Measurements from ENCODE around the gene SIRPG.

SIRPG gene

GRCh38 chr20:1595333-1595732, 62.2 kb downstream of the SIRPG start:
- DNase-seq (ENCODE audit: low read depth in 2 of 2) = no peak

- no peak for DNase-seq (ENCODE audit: low read depth in 2 of 2)
Observed at GRCh38 chr20:1588533-1589460, 68.8 kb downstream of the SIRPG start.

DNA sequence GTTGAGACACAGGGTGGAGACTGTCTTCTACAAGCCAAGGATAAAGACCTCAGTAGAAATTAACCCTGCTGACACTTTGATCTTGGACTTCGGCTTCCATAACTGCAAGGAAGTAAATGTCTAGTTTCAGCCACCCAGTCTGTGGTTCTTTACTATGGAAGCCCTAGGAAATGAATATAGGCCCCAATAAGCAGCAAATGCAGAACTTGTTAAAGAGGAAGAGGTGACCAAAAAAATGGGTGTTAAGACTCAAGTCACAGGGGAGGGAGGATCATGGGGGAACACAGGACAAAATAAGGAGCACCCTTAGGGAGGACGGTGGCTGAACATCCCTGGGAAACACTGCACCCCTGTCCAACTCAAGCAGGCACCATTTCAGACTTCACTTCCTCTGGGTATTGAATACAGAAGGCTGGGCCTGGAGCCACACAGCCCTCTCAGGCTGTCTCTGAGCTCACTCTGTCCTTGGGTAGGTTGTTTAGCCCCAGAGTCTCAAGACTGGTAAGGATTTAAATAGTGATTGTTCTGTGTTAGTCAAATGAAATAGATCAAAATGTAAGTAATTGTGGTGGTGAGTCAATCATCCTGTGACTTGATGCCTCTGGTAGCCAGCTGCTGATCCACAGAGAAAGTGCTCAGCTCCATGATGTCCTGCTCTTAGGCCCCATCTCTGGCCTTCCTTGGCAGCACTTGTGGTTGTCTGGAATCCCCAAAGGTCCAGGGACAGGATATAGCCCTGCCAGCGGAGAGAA, 69.6 kb downstream of the SIRPG start:
- no peak for DNase-seq (ENCODE audit: low read depth in 2 of 2)

- DNase-seq (ENCODE audit: low read depth in 2 of 2) = no peak
Observed at GRCh38 chr20:1579488-1579887, 78.1 kb downstream of the SIRPG start.
